Sigmoid colon (tissue), 4 donors: ENCODE measurements around the gene TTLL11.

Source experiments
- EP300 ChIP-seq, 4 donors: sonication (generic); formaldehyde crosslinking; IDR thresholded peaks; one replicate each; pipeline ENCODE4 v1.6.1; 2017; ENCODE audit warnings: antibody characterized with exemption in 4 of 4
- POLR2A ChIP-seq, 2 donors: fragments of 450-650 bp; IDR thresholded peaks; one replicate each; pipeline ENCODE4 v1.6.1; 2016; ENCODE audit warnings: antibody characterized with exemption in 2 of 2, mild to moderate bottlenecking in 2 of 2, moderate library complexity in 2 of 2
- TF ChIP-seq, protein P1 (sequence below), 4 experiments: fragments of 450-650 bp in 3 of 4; fragments of 200-600 bp in 1 of 4; IDR thresholded peaks; one replicate each; pipeline ENCODE4 v1.5.1; 2016 to 2019; ENCODE audit warnings: antibody characterized with exemption in 4 of 4, mild to moderate bottlenecking in 3 of 4, moderate library complexity in 2 of 4

GRCh38 chr9:121917375-121918335, 175.5 kb downstream of the TTLL11 start:
- TF ChIP-seq EP300 (IDR thresholded peaks at IDR 0.05): no peak
- TF ChIP-seq, protein P1, sequence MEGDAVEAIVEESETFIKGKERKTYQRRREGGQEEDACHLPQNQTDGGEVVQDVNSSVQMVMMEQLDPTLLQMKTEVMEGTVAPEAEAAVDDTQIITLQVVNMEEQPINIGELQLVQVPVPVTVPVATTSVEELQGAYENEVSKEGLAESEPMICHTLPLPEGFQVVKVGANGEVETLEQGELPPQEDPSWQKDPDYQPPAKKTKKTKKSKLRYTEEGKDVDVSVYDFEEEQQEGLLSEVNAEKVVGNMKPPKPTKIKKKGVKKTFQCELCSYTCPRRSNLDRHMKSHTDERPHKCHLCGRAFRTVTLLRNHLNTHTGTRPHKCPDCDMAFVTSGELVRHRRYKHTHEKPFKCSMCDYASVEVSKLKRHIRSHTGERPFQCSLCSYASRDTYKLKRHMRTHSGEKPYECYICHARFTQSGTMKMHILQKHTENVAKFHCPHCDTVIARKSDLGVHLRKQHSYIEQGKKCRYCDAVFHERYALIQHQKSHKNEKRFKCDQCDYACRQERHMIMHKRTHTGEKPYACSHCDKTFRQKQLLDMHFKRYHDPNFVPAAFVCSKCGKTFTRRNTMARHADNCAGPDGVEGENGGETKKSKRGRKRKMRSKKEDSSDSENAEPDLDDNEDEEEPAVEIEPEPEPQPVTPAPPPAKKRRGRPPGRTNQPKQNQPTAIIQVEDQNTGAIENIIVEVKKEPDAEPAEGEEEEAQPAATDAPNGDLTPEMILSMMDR (IDR thresholded peaks at IDR 0.05): no peak
- TF ChIP-seq POLR2A (IDR thresholded peaks at IDR 0.05): no peak
